Stimulated activated CD8-positive, alpha-beta memory T cell treated with anti-CD3 and anti-CD28 coated beads, Interleukin-4, amount 100 ng/mL, for 1 hour (primary cell): ENCODE results near the gene C3.
"Not testable (repeated sequence)": the region's sequence is repeated elsewhere in the genome, so short reads cannot be mapped to it uniquely, and the experiment has no call there.

Source experiments
- DNase-seq, 2 donors: peaks; one replicate each; pipeline ENCODE4 v3.0.0-alpha.2; 2020; ENCODE audit warnings: low read depth in 2 of 2, low spot score in 1 of 2

Gene C3

DNA sequence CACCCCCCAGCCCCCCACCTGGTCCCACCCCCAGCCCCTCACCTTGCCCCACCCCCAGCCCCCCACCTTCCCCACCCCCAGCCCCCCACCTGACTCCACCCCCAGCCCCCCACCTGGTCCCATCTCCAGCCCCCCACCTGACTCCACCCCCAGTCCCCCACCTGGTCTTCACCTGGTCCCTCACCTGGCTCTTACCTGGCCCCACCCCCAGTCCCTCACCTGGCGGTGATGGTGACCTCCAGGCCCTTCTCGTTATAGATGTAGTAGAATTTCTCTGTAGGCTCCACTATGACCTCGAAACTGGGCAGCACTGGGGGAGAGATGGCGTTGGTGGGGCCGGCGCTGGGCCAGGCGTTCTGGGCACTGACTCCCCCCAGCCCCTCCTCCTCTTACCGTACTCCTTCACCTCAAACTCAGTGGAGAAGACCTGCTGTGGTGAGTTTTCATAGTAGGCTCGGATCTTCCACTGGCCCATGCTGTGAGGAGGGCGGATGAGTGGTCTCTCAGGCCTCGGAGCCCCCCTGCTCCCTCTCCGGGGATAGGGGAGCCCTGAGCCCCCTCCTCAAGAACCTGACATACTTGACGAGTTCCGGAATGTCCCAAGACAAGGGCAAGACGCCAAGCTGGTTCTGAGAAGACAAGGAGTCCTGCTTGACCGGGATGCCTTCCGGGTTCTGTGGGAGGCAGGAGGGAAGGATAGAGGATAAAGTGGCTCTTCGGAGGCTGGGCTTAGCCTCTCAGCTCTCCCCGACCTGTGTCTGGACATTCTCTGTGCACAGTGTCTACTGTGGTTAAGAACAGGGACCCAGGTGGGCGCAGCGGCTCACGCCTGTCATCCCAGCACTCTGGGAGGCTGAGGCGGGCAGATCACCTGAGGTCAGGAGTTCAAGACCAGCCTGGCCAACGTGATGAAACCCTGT is 6.4 kb downstream of the C3 start:
- DNase-seq, result no peak

DNA sequence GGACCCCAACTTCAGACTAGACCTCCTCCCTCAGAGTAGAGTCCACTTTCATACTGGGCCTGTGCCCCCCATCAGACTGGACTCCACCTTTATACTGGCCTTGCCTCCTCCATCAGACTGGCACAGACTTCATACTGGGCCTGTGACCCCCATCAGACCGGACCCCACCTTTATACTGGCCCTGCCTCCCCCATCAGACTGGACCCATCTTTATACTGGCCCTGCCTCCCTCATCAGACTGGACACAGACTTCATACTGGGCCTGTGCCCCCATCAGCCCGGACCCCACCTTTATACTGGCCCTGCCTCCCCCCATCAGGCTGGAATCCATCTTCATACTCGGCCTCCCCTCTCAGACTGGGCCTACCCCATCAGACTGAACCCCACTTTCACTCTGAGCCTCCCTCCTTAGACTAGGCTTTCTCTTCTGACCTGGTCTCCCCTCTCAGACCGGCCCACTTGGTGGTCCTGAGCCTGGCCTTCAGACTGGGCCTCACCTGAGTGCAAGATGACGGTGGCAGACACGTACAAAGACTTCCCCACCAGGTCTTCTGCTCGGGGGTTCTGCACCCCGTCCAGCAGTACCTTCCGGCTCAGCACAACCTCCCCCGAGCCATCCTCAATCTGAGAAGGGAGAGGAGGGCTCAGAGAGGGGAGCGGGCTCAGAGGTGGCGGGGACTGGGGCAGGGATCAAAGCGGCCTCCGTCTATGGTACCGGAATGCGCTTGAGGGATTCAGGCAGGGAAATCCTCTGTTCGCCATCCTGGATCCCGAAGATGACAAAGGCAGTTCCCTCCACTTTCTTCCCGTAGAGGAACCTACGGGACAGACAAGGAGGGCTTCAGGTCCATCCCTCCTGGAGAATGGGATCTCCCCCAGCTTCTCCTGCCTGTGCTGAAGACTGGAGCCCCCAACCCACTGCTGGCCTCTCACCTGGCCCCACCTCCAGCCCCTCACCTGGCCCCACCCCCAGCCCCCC is 7.5 kb downstream of the C3 start:
- no peak for DNase-seq

DNA sequence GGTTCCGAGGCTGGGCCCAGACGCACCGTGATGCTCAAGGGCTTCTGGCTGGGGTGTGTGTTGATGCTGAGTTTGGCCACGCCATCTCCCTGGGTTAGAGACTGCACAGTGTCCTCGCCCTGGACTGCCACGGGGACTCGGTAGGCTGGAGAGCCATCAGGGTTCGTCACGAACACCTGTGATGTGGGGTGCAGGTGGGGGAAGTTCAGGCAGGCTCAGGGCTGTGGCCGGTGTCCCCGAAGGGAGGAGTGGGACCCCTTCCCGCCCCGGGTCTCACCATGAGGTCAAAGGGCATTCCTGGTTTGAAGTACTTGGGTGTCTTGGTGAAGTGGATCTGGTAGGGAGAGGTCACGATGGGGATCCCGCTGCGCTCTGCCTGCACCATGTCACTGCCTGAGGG is 8.2 kb downstream of the C3 start:
- no peak for DNase-seq

- DNase-seq, result no peak
Measured at GRCh38 chr19:6711605-6712004, 8.8 kb downstream of the C3 start.

- no peak for DNase-seq
Measured at GRCh38 chr19:6711078-6711361, 9.4 kb downstream of the C3 start.

- no peak for DNase-seq
Measured at GRCh38 chr19:6710273-6711077, 10.0 kb downstream of the C3 start.

GRCh38 chr19:6709549-6709948 is 10.9 kb downstream of the C3 start:
- DNase-seq, result no peak

DNA sequence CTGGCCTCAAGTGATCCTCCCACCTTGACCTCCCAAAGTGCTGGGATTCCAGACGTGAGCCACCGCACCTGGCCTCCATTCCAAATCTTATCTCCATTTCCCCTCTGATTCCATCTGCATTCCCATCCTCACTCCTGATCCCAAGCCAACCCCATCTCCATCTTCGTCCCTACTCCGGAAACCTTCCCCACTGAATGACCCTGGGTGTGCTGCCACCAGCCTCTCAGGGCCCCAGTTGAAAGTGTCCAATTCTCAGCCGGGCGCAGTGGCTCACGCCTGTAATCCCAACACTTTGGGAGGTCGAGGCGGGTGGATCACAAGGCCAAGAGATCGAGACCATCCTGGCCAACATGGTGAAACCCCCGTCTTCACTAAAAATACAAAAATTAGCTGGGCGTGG is 11.5 kb downstream of the C3 start:
- DNase-seq, result not testable (repeated sequence)

- no peak for DNase-seq
Measured at GRCh38 chr19:6708346-6708745, 12.1 kb downstream of the C3 start.

DNA sequence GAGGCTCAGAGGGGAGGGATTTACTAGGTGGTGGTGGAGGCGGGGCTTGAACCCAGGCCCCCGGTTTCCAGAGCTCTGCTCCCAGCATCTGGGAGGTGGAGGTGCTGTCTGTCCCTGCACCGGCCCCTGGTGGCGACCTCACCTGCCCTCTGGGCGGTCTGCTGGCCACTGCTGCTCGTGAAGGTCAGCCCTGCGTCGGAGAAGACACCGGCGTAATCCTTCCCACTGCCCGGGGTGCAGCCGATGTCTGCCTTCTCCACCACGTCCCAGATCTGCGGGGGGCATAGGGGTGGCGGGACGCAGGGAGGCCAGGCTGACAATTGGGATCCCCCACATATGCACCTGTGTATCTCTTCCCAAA is 12.8 kb downstream of the C3 start:
- no peak for DNase-seq

GRCh38 chr19:6707011-6707657 is 13.3 kb downstream of the C3 start:
- no peak for DNase-seq

GRCh38 chr19:6706633-6706958 is 13.9 kb downstream of the C3 start:
- no peak for DNase-seq

- no peak for DNase-seq
Measured at GRCh38 chr19:6705931-6706632, 14.4 kb downstream of the C3 start.

GRCh38 chr19:6700586-6701316 is 19.7 kb downstream of the C3 start:
- no peak for DNase-seq

- no peak for DNase-seq
Measured at GRCh38 chr19:6699935-6700334, 20.5 kb downstream of the C3 start.

GRCh38 chr19:6697291-6697690 is 23.2 kb downstream of the C3 start:
- no peak for DNase-seq

DNA sequence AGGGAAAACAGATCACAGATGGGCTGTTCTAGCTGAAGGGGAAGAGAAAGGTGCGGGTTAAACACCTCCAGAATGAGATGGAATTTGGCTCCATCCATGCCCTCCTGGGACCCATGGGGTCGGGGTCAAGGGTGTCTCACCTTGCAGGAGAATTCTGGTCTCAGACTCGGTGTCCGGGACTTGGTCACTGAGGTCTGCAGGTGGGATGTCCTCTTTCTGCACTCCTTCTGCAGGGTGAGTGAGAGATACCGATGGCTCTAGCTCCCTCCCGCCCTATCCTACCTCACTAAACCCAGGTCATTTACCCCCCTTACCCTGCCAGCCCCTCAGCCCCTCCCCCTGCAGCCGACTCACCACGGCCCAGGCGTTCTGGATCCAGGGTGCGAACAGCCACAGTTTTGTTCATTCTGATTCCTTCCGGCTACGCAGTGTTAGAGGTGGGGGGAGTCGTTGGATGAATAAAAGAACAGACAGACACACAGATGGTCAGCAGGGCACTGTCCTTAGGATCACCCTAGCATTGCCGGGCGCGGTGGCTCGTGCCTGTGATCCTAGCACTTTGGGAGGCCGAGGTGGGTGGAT is 24.1 kb downstream of the C3 start:
- no peak for DNase-seq

DNA sequence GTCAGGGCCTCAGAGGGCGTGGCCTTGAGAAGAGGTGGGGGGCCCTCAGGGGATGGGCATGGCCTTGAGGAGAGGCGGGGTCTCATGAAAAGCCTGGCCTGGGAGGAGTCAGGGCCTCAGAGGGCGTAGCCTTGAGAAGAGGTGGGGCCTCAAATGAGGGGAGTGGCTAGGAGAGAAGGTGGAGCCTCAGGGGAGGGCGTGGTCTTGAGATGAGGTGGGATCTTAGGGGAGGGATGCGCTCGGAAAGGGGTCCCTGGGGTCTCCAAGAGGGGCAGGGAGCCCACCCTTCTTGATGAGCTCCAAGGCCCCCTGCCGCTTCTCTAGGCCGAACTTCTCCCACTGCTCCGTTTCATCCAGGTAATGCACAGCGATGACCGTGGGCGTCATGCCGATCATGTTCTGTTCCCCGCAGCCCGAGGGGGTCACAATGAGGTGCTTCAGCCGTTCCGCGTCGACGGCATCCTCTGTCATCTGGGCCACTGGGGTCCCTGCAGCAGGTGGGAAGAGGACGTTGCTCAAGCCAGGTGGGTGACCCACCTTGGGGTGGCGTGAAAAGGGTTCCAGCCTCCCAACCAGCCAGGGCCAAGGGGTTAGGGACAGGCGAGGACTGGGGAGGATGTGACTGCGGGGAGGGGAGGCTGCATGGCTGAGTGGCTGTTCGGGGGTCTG is 26.2 kb downstream of the C3 start:
- DNase-seq, result no peak

DNA sequence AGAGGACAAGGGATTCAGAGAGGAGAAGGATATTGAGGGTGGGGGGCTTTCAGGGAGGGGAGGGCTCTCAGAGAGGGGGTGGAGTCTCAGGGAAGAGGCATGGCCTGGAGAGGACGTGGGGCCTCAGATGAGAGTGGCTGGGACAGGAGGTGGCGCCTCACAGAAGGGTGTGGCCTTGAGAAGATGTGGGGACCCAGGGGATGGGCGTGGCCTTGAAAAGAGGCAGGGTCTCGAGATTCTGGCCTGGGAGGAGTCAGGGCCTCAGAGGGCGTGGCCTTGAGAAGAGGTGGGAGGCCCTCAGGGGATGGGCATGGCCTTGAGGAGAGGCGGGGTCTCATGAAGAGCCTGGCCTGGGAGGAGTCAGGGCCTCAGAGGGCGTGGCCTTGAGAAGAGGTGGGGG is 26.8 kb downstream of the C3 start:
- no peak for DNase-seq
